Endometrial microvascular endothelial cells (primary cell): ENCODE data around the gene OSGIN1. TPM values are rescaled to one million over a fixed set of nuclear protein-coding genes. Genes with fewer than 3 reads are reported as not detected.

Source experiments
- in situ Hi-C: cut with HindIII; loops from 2 replicates; pipeline ENCODE4 v1.10.0; 2017; ENCODE audit warnings: low sequenced_read_pairs, low pct_unique_long_range_greater_than_20kb; ENCODE audit errors: inconsistent ontology term
- total RNA-seq: library from RNA; depleted of rRNA; stranded (reverse); fragments of >200 nt; gene quantifications from one replicate; pipeline ENCODE4 v1.2.3, GENCODE V29; 2015; ENCODE audit errors: inconsistent ontology term

OSGIN1 gene, protein sequence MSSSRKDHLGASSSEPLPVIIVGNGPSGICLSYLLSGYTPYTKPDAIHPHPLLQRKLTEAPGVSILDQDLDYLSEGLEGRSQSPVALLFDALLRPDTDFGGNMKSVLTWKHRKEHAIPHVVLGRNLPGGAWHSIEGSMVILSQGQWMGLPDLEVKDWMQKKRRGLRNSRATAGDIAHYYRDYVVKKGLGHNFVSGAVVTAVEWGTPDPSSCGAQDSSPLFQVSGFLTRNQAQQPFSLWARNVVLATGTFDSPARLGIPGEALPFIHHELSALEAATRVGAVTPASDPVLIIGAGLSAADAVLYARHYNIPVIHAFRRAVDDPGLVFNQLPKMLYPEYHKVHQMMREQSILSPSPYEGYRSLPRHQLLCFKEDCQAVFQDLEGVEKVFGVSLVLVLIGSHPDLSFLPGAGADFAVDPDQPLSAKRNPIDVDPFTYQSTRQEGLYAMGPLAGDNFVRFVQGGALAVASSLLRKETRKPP
- 11.1 TPM for total RNA-seq

DNA sequence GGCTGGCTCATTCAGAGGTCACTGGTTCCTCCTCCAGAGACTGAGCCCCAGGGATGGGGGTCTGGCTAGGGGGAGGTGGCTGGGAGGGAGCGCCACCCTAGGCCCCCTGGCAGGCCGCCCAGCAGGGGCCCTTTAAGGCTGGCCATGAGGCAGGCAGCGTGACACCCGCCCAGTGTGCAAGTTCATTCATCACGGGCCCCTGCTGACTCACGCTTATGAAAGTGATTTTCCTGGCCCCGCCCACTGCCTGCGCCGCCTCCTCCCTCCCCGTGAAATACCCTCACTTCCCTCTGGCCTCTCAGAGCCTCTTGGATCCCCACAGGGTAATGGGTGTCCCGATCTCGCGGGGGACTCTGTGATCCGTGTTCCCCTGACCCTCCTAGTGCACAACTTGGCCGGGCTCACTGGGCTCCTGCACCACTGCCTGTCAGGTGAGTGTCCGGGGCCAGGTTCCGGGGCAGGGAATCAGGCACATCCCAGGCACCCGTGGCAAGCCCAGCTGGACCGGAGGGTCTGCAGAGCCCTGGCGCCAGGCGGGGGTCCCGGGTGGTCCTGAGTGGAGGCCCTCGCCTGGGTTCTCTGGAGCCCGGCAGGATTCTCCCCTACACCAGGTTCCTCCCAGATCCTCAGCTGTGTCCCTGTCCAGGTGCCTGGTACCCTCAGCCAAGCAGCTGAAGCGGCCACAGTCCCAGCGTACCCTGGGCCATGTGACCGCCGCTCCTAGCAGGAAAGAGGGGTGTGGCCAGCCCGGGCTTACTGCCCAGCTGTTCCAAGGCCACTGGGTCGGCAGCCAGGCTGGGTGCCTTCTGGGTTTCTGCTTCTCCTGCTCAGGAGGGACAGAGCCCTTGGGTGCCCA, at the start of gene OSGIN1:
Gene OSGIN1 (plus strand): TSS at position 301 of the 856 bp plus-strand sequence. CDS start 4,432 bp downstream, outside the sequence.
- in situ Hi-C loops: no loop called here

DNA sequence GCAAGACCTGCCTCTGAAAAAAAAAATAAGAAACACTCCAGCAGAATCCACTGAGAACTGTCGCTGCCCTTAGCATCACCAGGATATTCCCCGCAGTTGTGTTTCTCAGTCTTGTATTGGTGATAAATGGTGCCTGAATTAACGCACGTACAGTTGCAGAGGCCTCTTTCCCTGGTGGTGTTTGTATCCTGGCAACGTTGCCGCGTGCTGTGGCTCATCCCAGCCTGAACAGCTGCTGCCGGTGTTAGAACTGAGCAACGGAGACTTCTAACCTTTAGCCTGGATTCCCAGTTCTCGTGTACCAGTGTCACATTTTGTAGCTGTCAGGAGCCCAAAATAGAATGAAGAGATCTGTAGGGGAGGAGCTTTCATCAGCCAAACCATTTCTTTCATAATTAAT, 49.3 kb upstream of the OSGIN1 start:
- in situ Hi-C loops: no loop called here

DNA sequence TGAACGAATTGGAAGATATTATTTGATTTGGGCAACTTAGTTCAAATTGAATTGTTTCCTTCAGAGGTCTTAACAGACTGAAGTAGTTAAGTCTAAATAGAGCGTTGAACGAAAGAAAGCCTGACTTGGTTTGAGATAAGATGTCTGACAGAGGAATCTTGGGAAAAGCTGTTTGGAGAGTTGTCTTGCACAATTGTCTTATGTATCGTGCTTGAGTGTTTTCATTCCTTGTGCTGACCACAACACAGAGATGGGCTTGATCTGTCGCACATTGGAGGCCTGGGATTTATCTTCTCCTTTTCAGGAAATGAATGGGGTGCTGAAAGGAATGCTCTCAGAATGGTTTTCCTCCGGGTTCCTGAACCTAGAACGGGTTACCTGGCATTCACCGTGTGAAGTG, 46.4 kb upstream of the OSGIN1 start:
- in situ Hi-C loops: no loop called here

DNA sequence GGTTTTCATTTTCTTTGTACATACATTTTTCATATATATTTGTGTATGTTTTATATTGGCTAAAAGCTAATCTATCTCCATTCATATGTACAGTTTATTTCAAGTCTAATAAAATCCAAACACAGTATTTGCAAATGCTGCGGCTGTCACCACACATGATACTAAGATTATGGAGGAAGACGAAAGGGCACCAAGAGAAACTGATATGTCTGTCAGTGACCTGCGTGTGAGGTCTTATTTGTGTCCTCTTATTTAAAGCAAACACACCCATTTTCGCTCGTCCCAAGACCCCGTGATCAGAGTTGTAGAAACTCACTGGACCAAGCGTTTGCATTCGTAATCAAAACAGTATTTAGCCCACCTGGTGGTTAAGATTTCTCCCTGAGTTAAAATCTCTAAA, 45.9 kb upstream of the OSGIN1 start:
- in situ Hi-C loops: no loop called here

DNA sequence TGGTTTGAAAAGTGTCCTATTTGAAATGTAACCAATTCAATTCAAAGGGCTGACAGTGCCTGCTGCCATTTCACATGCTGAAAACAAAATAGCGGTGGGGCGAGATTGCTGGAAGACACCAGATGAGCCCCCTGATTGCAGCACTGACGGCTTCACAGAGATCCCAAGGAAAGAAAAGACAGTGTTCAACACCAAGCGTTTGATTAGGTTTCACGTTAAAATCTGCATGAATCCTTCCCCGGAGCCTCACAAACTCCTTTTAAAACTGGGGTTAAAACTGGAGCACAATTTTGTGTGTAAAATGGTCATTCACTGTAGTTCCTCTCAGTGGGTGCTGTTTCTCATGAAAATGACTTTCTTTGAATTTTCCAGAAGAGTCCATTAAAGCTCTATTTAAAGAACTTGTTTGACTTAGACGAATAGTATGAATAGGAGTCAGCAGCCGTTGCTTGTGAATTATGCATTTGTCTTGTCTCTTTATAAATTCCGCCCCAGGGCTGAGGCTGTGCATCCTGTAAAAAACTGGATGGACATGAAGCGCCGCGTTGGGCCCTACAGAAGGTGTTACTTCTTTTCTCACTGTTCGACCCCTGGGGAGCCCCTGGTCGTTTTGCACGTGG, 45.3 kb upstream of the OSGIN1 start:
- in situ Hi-C loops: no loop called here

DNA sequence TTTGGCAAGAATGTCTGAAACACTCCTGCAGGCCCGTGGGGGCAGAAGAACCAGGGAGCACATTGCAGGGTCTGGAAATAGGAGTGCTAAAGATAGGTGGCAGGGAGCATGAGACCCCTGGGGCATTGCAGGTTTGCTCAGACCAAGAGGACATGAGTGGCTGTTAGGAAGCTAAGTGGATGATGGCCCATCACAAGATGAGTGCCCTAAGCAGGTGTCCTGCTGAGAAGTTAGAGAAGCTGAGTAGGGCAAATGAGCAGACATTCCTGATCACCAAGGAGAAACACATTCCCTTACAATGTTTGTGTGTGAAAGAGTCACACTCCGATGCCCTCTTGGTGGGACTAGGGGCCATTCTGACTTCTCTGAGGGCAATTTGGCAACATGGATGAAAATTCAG, 44.2 kb upstream of the OSGIN1 start:
- in situ Hi-C loops: no loop called here

DNA sequence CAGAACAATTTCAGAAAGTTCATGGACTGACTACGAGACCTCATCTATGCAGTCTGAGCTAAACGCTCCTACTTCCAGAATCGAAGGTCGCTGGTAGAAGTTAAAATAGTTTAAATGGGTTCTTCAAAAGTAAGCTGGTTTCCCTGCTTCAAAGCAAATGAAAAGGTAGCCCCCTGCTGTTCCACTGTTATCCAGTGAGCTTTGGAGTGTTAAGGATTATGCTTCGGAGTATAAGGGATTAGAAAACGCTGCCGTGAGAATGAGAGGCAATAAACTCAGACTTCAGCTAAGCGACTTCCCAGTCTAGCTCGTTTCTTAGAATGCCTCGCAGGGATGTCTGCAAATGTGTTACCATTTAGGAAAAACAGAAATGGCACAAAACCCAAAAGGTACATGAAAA, 41.8 kb upstream of the OSGIN1 start:
- in situ Hi-C loops: no loop called here

DNA sequence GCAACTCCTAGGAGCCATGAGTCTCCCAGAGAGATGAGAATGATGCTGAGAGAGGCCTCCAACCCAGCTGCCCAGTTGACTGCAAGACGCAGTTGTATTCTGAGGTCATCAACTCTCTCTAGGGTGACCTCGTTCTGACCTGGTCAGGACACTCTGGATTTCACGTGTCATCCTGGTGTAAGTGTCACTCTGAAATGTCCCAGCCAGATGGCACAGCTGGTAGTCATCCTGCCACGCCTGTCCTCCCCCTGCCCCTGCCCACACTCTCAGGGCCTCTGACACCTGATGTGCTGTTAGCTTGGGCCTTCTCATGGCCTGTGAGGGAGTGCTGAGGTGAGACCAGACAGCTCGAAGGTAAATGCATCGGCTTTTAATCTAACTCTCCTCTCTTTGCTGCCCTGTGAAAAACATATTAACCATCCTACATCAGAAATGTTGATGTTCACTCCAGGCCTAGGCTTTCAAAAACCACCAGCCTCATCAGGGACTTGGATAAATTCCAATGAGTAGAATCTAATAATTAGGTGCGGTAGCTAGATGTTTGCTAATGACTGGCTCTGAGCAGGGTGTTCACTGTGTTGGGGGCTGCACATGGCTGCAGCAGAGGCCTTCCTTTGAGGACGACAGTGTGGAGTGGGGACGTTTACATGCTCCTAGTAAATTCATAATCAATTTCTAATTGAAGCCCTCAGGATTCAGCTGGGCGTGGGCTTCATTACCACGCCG, 40.4 kb upstream of the OSGIN1 start:
- in situ Hi-C loops: no loop called here

DNA sequence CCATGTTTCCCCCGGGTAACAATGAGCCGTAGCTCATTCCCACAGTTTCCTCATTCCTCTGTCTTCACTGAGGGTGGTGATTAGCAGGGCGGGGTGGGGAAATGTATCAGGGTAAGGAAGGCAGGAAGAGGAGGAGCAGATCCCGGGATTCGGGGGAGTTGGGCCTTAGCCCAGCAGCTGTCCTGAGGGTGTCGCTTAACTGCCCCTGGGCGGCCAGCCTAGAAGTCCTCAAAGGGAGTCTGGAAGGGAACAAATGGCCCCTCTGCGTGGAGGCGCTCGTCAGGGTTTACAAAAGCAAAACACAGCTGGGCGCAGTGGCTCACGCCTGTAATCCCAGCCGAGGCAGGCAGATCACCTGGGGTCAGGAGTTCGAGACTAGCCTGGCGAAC, 39.8 kb upstream of the OSGIN1 start:
- in situ Hi-C loops: no loop called here

DNA sequence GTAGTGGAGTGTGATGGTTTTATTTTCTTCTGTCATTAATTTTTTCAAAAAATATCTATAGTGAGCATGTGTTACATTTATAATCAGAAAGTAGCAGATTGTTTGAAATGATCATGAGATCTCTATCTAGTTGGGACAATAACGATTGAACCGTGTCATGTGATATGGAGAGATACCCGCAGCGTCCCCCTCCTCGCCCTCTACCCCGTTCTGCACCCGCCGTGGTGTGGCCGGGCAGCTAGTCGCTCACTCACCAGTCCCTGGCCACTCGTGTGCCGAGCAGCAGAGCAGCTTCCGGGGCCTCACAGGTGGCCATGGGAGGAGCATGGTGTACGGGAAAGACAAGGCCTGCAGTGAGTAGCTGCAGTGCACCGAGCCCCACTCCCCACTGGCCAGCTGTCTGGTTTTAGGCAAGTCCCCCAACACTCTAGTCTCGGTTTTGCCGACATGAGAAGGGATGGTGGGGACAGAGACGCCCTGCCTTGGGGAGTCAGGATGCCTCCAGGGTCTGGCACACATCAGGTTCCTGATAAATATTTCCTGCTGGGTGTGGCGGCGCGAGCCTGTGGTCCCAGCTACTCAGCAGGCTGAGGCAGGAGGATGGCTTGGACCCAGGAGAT, 38.8 kb upstream of the OSGIN1 start:
- in situ Hi-C loops: no loop called here

DNA sequence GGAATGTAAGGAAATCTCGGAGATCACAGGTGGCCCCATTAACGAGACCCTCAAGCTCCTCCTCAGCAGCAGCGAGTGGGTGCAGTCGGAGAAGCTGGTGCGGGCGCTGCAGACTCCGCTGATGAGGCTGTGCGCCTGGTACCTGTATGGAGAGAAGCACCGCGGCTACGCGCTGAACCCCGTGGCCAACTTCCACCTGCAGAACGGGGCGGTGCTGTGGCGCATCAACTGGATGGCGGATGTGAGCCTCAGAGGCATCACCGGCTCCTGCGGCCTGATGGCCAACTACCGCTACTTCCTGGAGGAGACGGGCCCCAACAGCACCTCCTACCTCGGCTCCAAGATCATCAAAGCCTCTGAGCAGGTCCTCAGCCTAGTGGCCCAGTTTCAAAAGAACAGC, 38.0 kb upstream of the OSGIN1 start:
- in situ Hi-C loops: no loop called here

DNA sequence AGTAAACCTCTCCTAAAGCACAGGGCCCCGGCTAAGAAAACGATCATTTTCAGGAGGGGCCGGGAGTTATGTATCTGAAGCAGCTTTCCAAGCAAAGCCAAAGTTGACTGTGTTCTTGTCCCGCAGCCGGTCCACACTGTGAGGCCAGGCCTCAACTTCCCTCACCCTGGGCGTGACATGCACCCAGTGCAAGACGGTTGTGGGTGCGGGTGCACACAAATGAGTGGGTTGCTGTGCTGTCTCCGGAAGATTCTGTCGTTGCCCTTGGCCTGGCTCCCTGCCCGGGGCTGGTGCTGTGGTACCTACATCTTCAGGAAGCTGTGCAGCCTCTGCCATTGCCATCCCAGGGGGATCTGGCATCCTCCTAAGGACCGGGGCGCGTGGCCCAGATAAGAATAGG, 37.5 kb upstream of the OSGIN1 start:
- in situ Hi-C loops: no loop called here

DNA sequence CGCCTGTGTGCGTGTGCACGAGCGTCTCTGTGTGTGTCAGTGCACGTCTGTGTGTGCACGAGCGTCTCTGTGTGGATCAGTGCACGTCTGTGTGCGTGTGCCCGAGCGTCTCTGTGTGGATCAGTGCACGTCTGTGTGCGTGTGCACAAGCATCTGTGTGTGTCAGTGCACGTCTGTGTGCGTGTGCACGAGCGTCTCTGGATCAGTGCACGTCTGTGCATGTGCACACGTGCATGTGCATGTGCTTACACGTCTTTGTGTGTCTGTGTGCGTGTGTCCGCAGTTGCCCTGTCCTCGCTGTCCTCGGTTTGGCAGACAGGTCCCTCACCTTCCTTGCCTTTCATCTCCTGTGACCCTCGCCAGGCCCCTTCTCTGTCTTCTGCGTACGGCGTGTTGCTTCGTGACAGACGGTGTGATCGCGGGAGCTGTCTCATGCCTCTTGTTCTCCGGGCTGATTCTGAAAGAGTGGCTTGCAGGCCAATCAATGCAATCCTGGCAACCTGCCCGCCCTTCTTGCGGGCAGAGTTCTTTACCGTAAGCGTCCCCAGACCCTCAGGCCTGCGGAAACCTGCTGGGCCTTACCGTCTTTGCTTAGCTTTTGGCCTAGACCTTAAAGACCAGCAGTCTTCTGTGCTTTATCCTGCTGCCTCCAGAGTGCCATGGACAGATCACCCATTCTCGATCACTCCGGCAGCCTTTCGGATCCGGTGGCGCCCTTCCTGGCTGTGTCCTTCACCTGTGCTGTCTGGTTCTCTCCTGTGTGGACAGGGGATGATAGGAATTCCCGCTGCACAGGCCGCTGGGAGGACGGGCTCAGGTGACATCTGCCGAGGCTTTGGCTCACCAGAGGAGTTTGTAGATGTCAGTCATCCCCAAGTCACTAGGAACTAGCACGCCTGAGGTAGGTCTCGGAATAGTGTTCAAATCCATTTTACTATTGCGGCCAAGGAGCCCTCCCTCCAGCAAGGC, 35.6 kb upstream of the OSGIN1 start:
- in situ Hi-C loops: no loop called here

DNA sequence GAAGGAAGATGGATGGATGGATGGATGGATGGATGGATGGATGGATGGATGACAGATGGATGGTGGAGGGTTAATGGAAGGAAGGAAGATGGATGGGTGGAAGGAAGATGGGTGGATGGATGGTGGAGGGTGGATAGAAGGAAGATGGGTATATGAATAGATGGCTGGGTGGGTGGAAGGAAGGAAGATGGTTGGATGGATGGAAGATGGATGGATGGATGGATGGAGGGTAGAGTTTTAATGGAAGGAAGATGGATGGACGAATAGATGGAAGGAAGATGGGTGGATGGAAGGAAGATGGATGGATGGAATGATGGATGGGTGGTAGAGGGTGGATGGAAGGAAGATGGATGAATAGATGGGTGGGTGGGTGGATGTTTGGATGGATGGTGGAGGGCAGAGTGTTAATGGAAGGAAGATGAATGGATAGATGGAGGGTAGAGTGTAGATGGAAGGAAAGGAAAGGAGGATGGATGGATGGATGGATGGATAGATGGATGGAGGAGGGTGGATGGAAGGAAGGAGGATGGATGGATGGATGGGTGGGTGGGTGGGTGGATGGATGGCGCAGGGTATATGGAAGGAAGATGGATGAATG, 32.0 kb upstream of the OSGIN1 start:
- in situ Hi-C loops: no loop called here

DNA sequence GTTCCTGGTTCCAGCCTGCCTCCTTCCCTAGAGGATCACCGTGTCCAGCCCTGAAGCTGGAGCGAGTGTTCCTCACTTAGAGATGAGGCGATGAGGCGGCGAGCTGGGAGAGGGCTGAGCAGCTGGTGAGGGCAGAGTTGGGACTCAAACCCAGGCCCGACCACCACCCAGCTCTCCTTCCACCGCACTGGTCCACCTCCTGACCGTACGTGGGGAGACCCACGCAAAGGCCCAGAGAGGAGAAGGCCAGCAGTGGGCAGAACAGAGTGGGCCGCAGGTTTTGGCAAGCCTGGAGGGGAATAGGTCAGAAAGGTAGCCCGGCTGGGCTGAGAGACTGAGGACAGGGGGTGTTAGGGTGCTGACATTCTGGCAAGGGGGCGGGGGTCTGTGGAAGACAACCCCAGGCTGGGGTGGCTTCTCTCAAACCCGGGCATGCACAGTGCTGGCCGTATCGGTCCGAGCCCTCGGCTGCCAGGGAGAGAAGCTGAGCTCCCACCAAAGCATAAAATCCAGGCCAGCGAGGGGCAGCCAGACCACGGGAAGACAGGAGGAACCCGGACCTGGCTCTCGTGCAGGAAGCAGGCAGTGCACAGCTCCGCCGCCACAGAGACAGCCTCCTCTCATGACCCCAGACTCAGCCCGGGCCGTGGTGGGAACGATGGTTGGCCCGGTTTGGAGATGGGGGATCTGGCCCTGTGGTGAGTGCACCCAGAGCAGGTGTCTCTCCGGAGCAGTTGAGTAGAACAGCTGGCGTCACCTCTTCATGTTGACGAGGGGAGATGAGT, 29.3 kb upstream of the OSGIN1 start:
- in situ Hi-C loops: no loop called here

DNA sequence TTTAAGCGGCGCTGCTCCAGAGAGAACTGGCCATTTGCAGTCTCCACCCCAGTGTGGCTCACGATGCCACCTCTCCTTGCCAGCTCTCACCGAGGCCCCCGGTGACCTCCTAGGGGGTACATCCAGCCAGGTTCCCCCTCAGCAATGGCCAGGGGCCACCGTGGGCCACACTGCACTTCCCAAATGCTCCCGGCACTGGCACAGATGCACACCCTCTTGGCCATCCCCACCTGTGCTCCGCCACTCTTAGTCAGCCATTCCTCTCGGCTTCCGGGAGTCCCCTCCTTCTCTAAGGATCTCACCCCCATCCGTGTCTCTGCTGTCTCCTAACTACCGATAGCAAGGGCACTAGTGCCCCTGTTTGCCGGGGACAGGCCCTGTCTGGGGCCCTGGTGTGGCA, 28.4 kb upstream of the OSGIN1 start:
- in situ Hi-C loops: no loop called here
